SK-N-SH (cell line): ENCODE data around the gene SFR1. TPM values are rescaled to one million over a fixed set of nuclear protein-coding genes. Genes with fewer than 3 reads are reported as not detected.

Experiments used
- CTCF ChIA-PET: fragments of 300-600, 350-600 bp; formaldehyde crosslinking; extraction: SDS; loops from one replicate; lab custom pipeline; 2021; lab: Yijun Ruan, JAX
- POLR2A ChIA-PET: fragments of 350-600 bp; sonication (Branson Sonifier 250); formaldehyde crosslinking; extraction: SDS; loops from one replicate; lab custom pipeline; 2020; ENCODE audit warnings: antibody characterized with exemption, inconsistent platforms; lab: Yijun Ruan, JAX
- DNase-seq: peaks from one replicate; pipeline ENCODE4 v3.0.0; 2012
- H2AFZ ChIP-seq: fragments of 200-600 bp; sonication (generic); 2 replicates; pipeline ENCODE4 v1.8.1; 2016; ENCODE audit warnings: antibody characterized with exemption, mild to moderate bottlenecking, low read depth
- H3F3A ChIP-seq: fragments of 200-600 bp; sonication (generic); replicated peaks from 2 replicates; pipeline ENCODE3; 2016; ENCODE audit warnings: antibody characterized with exemption, mild to moderate bottlenecking; ENCODE audit not compliant: insufficient read depth
- H3K27ac ChIP-seq, 2 experiments: fragments of 200-500 bp in 1 of 2; fragments of 200-600 bp in 1 of 2; sonication (Bioruptor generic) in 1 of 2; sonication (generic), shearing (Covaris generic) in 1 of 2; 2 replicates each; pipeline versions ENCODE4 v1.5.1 to v1.6.1; 2014 to 2016; ENCODE audit warnings: low read depth in 2 of 2, inconsistent platforms in 1 of 2, low read length in 1 of 2, mild to moderate bottlenecking in 1 of 2, mixed read lengths in 1 of 2
- H3K27me3 ChIP-seq: fragments of 200-600 bp; sonication (generic), shearing (Covaris generic); 2 replicates; pipeline ENCODE4 v1.6.1; 2016; ENCODE audit warnings: mixed run types; ENCODE audit not compliant: insufficient read depth
- H3K36me3 ChIP-seq, 2 experiments: fragments of 200-500 bp in 1 of 2; fragments of 200-600 bp in 1 of 2; sonication (Bioruptor generic) in 1 of 2; sonication (generic) in 1 of 2; replicated peaks in 1 of 2; 2 replicates each; pipeline versions ENCODE3 to v1.5.1; 2014 to 2016; ENCODE audit warnings: low read length in 1 of 2, mild to moderate bottlenecking in 1 of 2; ENCODE audit not compliant: insufficient read depth in 2 of 2, control insufficient read depth in 1 of 2
- H3K4me1 ChIP-seq, 2 experiments: fragments of 200-500 bp in 1 of 2; fragments of 200-600 bp in 1 of 2; sonication (Bioruptor generic) in 1 of 2; sonication (generic), shearing (Covaris generic) in 1 of 2; 2 replicates each; pipeline versions ENCODE4 v1.5.1 to v1.6.1; 2014 to 2016; ENCODE audit warnings: low read depth in 1 of 2, low read length in 1 of 2, mixed run types in 1 of 2; ENCODE audit not compliant: insufficient read depth in 2 of 2, control insufficient read depth in 1 of 2
- H3K4me2 ChIP-seq: fragments of 200-600 bp; sonication (generic), shearing (Covaris generic); 2 replicates; pipeline ENCODE4 v1.6.1; 2017; ENCODE audit warnings: mixed run types
- H3K4me3 ChIP-seq, 2 experiments: fragments of 200-500 bp in 1 of 2; fragments of 200-600 bp in 1 of 2; sonication (Bioruptor generic) in 1 of 2; sonication (generic), shearing (Covaris generic) in 1 of 2; 2 replicates each; pipeline versions ENCODE4 v1.5.1 to v1.8.1; 2014 to 2016; ENCODE audit warnings: low read depth in 2 of 2, inconsistent platforms in 1 of 2, low read length in 1 of 2, mild to moderate bottlenecking in 1 of 2, mixed read lengths in 1 of 2, moderate library complexity in 1 of 2
- H3K79me2 ChIP-seq: fragments of 200-600 bp; sonication (generic); 2 replicates; pipeline ENCODE4 v1.8.1; 2017; ENCODE audit warnings: mild to moderate bottlenecking; ENCODE audit not compliant: insufficient read depth
- H3K9ac ChIP-seq: fragments of 200-600 bp; sonication (generic); 2 replicates; pipeline ENCODE4 v1.6.1; 2017; ENCODE audit warnings: mixed run types
- H3K9me2 ChIP-seq: fragments of 200-600 bp; sonication (generic); 2 replicates; pipeline ENCODE4 v1.6.1; 2017; ENCODE audit warnings: mixed run types
- H3K9me3 ChIP-seq: fragments of 200-600 bp; sonication (generic); 2 replicates; pipeline ENCODE4 v1.6.1; 2017; ENCODE audit warnings: mixed run types, mild to moderate bottlenecking, moderate library complexity
- H4K20me1 ChIP-seq: fragments of 200-600 bp; sonication (generic); 2 replicates; pipeline ENCODE4 v1.6.1; 2017; ENCODE audit warnings: mild to moderate bottlenecking, mixed run types; ENCODE audit not compliant: insufficient read depth
- CHD2 ChIP-seq: fragments of 150-350 bp; IDR thresholded peaks from 2 replicates; pipeline ENCODE4 v1.6.1; 2018; ENCODE audit warnings: low read length; ENCODE audit not compliant: partially characterized antibody
- ELF1 ChIP-seq: IDR thresholded peaks from 2 replicates; pipeline ENCODE4 v1.4.0; 2012
- FOSL2 ChIP-seq: IDR thresholded peaks from 2 replicates; pipeline ENCODE4 v1.4.0; 2012; ENCODE audit warnings: low read depth, mild to moderate bottlenecking, moderate library complexity, borderline replicate concordance
- FOXJ3 ChIP-seq: sonication (generic); formaldehyde crosslinking; IDR thresholded peaks from 2 replicates; pipeline ENCODE4 v1.5.1; 2020; ENCODE audit warnings: mild to moderate bottlenecking, missing genetic modification reagents
- FOXM1 ChIP-seq: IDR thresholded peaks from 2 replicates; pipeline ENCODE4 v1.4.0; 2012; ENCODE audit warnings: low read depth, mild to moderate bottlenecking
- JUND ChIP-seq: IDR thresholded peaks from 2 replicates; pipeline ENCODE4 v1.4.0; 2012
- MXI1 ChIP-seq: IDR thresholded peaks from 2 replicates; pipeline ENCODE4 v1.6.1; 2012; ENCODE audit warnings: mild to moderate bottlenecking, low read depth, low read length, improper control_type of control experiment
- RAD21 ChIP-seq: IDR thresholded peaks from 2 replicates; pipeline ENCODE4 v1.6.1; 2012; ENCODE audit warnings: mild to moderate bottlenecking, low read length
- RFX5 ChIP-seq: IDR thresholded peaks from 2 replicates; pipeline ENCODE4 v1.6.1; 2012; ENCODE audit warnings: mild to moderate bottlenecking, improper control_type of control experiment, low read length
- RXRA ChIP-seq: IDR thresholded peaks from 2 replicates; pipeline ENCODE4 v1.4.0; 2012; ENCODE audit warnings: low read depth, mild to moderate bottlenecking, borderline replicate concordance
- SIN3A ChIP-seq: IDR thresholded peaks from 2 replicates; pipeline ENCODE4 v1.6.1; 2012; ENCODE audit warnings: low read depth, mild to moderate bottlenecking, low read length, moderate library complexity, borderline replicate concordance
- SMC3 ChIP-seq: IDR thresholded peaks from 2 replicates; pipeline ENCODE4 v1.6.1; 2012; ENCODE audit warnings: low read depth, low read length, improper control_type of control experiment
- TAF1 ChIP-seq: IDR thresholded peaks from 2 replicates; pipeline ENCODE4 v1.6.1; 2012; ENCODE audit warnings: low read depth, mild to moderate bottlenecking, low read length, moderate library complexity, borderline replicate concordance
- TCF12 ChIP-seq: IDR thresholded peaks from 2 replicates; pipeline ENCODE4 v1.4.0; 2012
- WGBS: methylation state at CpG from one replicate; pipeline ENCODE4 v1.1.6; 2017; ENCODE audit warnings: low lambda C conversion rate; 5-methylcytosine and 5-hydroxymethylcytosine counted together
- polyA plus RNA-seq, 3 experiments: library from polyadenylated mRNA; depleted of rRNA; stranded (reverse); fragments of >200 nt; gene quantifications; 2 replicates each; pipeline ENCODE4 v1.2.3, GENCODE V29; 2012
- TF ChIP-seq, protein P1 (sequence below): IDR thresholded peaks from 2 replicates; pipeline ENCODE4; 2012
- TF ChIP-seq, protein P2 (sequence below): IDR thresholded peaks from 2 replicates; pipeline ENCODE4 v1.4.0; 2012; ENCODE audit warnings: low read depth, borderline replicate concordance
- TF ChIP-seq, protein P3 (sequence below): fragments of 200-600 bp; sonication (generic); IDR thresholded peaks from 2 replicates; pipeline ENCODE4 v1.6.1; 2017; ENCODE audit warnings: antibody characterized with exemption, mild to moderate bottlenecking, moderate library complexity
- TF ChIP-seq, protein P4 (sequence below): IDR thresholded peaks from 2 replicates; pipeline ENCODE4 v1.4.0; 2012; ENCODE audit warnings: low read depth
- TF ChIP-seq, protein P5 (sequence below): IDR thresholded peaks from 2 replicates; pipeline ENCODE4 v1.4.0; 2012; ENCODE audit warnings: low read depth, borderline replicate concordance
- TF ChIP-seq, protein P6 (sequence below): fragments of 150-350 bp; IDR thresholded peaks from 2 replicates; pipeline ENCODE4 v1.6.1; 2016; ENCODE audit warnings: mild to moderate bottlenecking, low read depth, low read length

Gene SFR1
- polyA plus RNA-seq, 1 of the 3 experiments (the other 2 are of a cell fraction) = 1.5 TPM

DNA sequence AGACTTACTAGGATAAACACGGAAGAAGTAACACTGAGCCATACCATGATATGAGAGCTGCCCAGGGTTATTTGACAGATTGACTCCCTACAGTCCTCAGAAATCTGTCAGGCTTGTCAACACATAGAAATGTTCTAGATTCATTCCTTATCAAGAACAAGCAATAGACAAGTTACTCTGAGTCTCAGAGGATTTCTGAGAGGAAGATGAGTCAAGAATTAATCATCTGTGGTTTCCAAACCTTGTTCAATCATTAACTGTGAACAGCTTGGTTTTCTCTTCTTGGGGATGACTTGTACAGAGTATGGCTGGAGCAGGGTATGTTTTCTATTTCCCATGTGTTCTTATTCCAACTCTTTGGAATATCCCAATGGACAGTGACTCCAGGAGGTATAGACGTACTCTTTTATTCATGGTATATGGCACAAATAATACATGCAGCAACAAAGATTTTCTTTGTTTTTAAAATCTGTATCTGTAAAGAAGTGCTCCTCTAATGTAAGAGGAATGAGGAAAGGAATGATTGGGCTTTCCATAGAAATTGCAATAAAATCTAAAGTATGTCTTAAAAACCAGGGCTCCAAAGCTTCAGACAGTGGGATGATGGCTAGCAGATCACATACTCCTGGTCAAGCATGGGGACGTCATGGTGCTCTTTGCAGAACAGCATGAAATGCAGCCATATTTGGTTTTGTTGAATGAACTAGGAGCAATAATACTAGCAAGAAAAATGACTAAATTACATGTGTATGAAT, 11.9 kb upstream of the SFR1 start:
- Histone ChIP-seq H2AFZ (no peak overlapping the region), H3K9me3 (no peaks in the 10 kb centered on the region), H3K27ac (peak overlapping the region in 1 of 2 experiments; percentile 45; a peak in 2 of 4 replicates), H3K9me2 (no peaks in the 10 kb centered on the region), H3K27me3 (no peaks in the 10 kb centered on the region), H3K4me2 (0 out of 2 replicates have a peak overlapping the region, but pooled peaks have one; percentile 6), H3F3A (peaks cover 25% of the 10 kb centered on the region), H3K4me1 (no peaks in the 10 kb centered on the region), H3K4me3 (no peak overlapping the region), H3K79me2 (no peaks in the 10 kb centered on the region), H4K20me1 (no peaks in the 10 kb centered on the region), H3K9ac (no peak overlapping the region), H3K36me3 (no peaks in the 10 kb centered on the region)
- ChIA-PET POLR2A (no interaction called here), CTCF (interaction anchor here (0.8 to 1.9 kb wide), 4 partner anchors 10 to 225 kb away, joined by 3 to 6 read pairs (median 4); partner anchors contain the start of gene SFR1)
- no peak for DNase-seq
- TF ChIP-seq SIN3A (no peak), JUND (peak; percentile 48), FOSL2 (peak; percentile 68; the same call in 1 of the 2 replicates), TCF12 (peak; percentile 68)
- TF ChIP-seq, protein P1, sequence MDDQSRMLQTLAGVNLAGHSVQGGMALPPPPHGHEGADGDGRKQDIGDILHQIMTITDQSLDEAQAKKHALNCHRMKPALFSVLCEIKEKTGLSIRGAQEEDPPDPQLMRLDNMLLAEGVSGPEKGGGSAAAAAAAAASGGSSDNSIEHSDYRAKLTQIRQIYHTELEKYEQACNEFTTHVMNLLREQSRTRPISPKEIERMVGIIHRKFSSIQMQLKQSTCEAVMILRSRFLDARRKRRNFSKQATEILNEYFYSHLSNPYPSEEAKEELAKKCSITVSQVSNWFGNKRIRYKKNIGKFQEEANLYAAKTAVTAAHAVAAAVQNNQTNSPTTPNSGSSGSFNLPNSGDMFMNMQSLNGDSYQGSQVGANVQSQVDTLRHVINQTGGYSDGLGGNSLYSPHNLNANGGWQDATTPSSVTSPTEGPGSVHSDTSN = peak; percentile 68
- TF ChIP-seq, protein P2, sequence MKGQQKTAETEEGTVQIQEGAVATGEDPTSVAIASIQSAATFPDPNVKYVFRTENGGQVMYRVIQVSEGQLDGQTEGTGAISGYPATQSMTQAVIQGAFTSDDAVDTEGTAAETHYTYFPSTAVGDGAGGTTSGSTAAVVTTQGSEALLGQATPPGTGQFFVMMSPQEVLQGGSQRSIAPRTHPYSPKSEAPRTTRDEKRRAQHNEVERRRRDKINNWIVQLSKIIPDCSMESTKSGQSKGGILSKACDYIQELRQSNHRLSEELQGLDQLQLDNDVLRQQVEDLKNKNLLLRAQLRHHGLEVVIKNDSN = no peak
- WGBS = 60% methylated on average over 3 of the region's 3 CpGs

DNA sequence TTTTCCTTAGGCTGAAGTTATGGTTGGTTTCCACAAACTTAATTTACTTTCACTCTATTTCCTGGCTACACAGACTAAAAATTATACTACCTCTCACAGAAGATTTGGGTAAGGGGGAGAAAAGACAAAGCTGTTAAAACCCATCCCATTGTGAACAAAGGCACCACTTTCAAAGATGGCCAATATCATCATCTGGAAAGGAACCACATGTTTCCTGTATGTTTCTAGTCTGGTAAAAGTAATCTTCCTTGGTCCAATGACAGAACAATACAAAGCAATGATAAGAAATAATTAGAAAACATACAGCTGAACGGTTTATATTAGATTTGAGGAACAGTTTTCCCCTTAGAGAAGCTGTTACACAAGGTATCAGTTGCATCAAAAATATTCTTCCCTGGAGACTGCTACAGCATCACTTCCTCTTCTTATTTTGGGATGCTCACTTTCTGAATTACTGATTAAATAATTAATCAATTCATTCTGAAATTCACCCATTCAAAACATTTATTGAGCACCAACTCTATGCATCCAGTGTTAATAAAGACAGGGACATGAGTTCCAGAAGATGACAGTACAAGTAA, 8.5 kb upstream of the SFR1 start:
- ChIA-PET CTCF (interaction anchor here (1.6 kb wide), 1 partner anchor 8 kb away, joined by 6 read pairs; the partner anchor contains the start of gene SFR1), POLR2A (no interaction called here)
- H2AFZ ChIP-seq = no peak overlapping the region
- TF ChIP-seq, protein P3, sequence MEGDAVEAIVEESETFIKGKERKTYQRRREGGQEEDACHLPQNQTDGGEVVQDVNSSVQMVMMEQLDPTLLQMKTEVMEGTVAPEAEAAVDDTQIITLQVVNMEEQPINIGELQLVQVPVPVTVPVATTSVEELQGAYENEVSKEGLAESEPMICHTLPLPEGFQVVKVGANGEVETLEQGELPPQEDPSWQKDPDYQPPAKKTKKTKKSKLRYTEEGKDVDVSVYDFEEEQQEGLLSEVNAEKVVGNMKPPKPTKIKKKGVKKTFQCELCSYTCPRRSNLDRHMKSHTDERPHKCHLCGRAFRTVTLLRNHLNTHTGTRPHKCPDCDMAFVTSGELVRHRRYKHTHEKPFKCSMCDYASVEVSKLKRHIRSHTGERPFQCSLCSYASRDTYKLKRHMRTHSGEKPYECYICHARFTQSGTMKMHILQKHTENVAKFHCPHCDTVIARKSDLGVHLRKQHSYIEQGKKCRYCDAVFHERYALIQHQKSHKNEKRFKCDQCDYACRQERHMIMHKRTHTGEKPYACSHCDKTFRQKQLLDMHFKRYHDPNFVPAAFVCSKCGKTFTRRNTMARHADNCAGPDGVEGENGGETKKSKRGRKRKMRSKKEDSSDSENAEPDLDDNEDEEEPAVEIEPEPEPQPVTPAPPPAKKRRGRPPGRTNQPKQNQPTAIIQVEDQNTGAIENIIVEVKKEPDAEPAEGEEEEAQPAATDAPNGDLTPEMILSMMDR = no peak
- TF ChIP-seq JUND (no peak), FOXJ3 (CRISPR knock-in tag) (no peak), FOSL2 (no peak), CHD2 (no peak), TAF1 (no peak), RFX5 (no peak), ELF1 (no peak), FOXM1 (no peak), RXRA (no peak), RAD21 (no peak), MXI1 (no peak), SMC3 (no peak)
- TF ChIP-seq, protein P4, sequence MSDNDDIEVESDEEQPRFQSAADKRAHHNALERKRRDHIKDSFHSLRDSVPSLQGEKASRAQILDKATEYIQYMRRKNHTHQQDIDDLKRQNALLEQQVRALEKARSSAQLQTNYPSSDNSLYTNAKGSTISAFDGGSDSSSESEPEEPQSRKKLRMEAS = no peak
- TF ChIP-seq, protein P5, sequence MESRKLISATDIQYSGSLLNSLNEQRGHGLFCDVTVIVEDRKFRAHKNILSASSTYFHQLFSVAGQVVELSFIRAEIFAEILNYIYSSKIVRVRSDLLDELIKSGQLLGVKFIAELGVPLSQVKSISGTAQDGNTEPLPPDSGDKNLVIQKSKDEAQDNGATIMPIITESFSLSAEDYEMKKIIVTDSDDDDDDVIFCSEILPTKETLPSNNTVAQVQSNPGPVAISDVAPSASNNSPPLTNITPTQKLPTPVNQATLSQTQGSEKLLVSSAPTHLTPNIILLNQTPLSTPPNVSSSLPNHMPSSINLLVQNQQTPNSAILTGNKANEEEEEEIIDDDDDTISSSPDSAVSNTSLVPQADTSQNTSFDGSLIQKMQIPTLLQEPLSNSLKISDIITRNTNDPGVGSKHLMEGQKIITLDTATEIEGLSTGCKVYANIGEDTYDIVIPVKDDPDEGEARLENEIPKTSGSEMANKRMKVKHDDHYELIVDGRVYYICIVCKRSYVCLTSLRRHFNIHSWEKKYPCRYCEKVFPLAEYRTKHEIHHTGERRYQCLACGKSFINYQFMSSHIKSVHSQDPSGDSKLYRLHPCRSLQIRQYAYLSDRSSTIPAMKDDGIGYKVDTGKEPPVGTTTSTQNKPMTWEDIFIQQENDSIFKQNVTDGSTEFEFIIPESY = no peak
- TF ChIP-seq, protein P6, sequence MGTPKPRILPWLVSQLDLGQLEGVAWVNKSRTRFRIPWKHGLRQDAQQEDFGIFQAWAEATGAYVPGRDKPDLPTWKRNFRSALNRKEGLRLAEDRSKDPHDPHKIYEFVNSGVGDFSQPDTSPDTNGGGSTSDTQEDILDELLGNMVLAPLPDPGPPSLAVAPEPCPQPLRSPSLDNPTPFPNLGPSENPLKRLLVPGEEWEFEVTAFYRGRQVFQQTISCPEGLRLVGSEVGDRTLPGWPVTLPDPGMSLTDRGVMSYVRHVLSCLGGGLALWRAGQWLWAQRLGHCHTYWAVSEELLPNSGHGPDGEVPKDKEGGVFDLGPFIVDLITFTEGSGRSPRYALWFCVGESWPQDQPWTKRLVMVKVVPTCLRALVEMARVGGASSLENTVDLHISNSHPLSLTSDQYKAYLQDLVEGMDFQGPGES = no peak

More for the DNA sequence above, 8.5 kb upstream of the SFR1 start:
- H3K4me1 ChIP-seq = no peaks in the 10 kb centered on the region
- WGBS = 30% methylated on average over 1 of the region's 1 CpG
- no peak overlapping the region for H3K4me2 ChIP-seq
- H3K27me3 ChIP-seq = no peaks in the 10 kb centered on the region
- no peak overlapping the region for H3K4me3 ChIP-seq
- H3K9me3 ChIP-seq = no peaks in the 10 kb centered on the region
- no peaks in the 10 kb centered on the region for H3K9me2 ChIP-seq
- no peak for DNase-seq
- no peaks in the 10 kb centered on the region for H3K79me2 ChIP-seq
- H3K9ac ChIP-seq = no peak overlapping the region
- H4K20me1 ChIP-seq = no peaks in the 10 kb centered on the region
- H3F3A ChIP-seq = peaks cover 25% of the 10 kb centered on the region
- H3K27ac ChIP-seq = no peak overlapping the region
- no peaks in the 10 kb centered on the region for H3K36me3 ChIP-seq
